HG02798 (cell line): ENCODE measurements around the gene ISLR2.
"Not testable (repeated sequence)": the region's sequence is repeated elsewhere in the genome, so short reads cannot be mapped to it uniquely, and the experiment has no call there.

Experiments used
- ATAC-seq: cut with Tn5 transposase; IDR thresholded peaks from one replicate; pipeline ENCODE4 v1.9.1; 2021; ENCODE audit warnings: mild to moderate bottlenecking; ENCODE audit not compliant: unreplicated experiment, poor library complexity

Gene ISLR2

DNA sequence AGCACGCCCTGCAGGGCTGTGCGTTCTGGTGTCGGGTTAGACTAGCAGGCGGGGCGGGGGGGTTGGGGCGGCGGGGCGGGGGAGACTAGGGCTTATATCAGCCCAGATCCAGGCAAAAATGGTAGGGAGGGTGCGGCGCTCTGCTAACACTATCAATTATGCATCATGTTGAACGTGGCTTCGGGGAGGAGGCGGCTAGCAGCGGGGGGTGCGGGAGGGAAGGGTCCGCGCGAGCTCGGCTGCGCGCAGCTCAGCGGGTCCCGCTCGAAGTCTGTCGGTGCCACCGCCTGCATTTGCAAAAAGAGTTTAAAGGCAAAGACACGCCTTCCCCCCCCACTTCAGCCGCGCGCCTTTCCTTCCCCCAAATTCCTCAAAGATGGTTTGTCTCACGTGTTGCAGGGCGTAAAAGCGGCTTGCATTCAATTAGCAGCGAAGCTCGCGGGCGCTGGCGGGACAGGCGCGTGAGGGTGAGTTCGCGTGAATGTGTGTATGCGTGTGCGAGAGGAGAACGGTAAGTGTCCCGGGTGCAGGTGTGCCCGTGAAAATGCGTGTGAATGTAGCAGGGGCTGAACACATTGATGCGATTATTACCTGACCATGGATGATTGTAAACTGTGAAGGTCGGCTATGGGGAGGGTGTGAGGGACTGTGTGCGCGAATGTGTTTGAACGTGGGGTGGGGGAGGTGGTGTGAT, at the start of gene ISLR2:
Gene ISLR2, plus strand, starts transcription at position 432 of the 694 bp plus-strand sequence. CDS start 2,169 bp downstream, outside the sequence.
- no peak for ATAC-seq

DNA sequence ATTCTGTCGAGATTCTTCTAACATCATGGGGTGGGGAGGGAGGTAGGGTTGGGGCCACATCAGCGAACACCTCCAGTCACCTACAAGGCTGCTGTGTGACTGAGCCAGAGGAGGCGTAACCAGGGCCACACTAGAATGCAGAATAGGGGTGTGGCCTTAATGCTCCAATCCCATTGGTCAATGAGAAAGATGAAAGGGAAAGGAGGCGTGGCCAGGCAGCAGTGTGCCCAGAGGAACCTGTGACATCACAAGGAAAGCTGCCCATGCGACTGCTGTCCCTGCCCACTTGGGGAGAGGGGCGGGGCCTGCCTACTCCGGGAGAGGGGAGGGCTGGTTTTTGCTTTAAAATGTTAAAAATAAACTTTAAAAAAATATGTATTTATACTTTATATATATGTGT, 47.9 kb upstream of the ISLR2 start, which contains the start of gene GOLGA6A:
Gene GOLGA6A, minus strand, starts transcription at position 101 of the 400 bp plus-strand sequence. Its CDS starts 41 bp downstream, at position 60.
- not testable (repeated sequence) for ATAC-seq

DNA sequence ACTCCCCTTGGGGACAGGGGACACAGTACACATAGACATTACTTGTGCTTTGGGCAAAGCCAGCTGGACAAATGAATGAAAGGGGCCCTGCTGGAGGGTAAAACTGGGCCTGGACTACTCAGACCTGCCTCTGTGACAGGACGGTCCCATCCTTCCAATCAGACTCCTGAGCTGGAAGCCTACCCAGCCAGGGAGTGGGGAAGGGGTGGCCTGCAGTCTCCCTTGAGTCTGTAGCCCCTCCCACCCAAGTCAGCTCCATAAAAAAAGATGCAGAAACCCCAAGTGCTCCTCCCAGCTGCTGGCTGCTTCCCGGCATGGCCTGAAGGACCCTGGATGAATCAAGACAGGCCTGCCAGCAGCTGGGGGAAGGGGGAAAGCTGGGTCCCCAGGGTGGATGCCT, 35.8 kb upstream of the ISLR2 start:
- not testable (repeated sequence) for ATAC-seq

DNA sequence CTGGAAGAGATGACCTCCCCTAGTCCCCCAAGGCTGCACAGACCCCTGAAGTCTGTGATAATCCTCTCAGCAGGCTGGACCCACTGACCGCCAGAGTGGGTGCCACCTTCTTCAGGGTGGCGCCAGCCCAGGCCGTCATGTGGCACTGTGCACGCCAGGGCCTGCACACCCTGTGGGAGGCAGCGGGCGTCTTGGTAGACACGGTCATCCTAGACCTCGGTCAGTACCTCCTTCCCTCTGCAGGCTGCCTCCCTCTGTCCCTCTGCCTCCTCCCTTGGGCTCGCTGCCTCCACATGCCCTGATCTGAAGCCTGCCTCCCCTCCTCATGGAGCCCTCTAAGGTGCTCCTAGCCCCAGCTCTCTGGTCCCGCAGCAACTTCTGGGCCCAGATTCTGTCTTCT, 34.8 kb upstream of the ISLR2 start:
- not testable (repeated sequence) for ATAC-seq

GRCh38 chr15:74096753-74097474, 33.5 kb upstream of the ISLR2 start:
- not testable (repeated sequence) for ATAC-seq

DNA sequence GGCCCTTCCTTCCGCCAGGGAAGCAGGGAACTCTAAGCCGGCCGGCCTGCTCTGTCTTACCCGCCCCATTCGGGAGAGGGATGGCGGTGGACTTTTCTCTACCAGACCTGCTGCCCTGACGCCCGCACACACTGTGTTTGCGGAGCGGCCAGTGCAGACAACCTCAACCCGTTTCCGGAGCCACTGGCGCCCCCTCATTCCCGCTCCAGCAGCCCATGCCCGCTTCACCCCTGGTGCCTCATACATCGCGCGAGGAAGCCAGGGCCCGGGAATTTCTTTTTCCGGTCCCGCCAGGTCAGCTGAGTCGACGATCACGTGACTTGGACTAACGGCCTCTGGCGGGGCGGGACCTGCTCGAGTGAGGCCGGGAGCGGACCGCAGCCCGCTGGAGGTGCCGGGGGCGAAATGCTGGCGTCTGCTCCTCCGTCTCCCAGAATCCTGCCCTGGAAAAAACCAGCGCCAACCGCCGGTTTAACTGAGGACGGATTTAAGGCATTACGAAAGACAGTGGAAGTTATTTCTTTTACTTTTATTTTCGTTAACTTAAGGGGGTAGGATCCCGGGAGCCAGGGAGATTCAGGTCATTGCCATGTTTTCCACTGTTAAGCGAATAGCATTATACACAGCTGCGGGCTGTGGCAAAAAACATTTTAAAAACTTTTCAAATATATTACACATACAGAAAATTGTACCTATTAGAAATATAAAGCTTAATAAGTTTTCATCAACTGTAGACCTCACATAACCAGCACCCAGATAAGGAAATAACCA, 30.2 kb upstream of the ISLR2 start:
- ATAC-seq: peak; percentile 78

GRCh38 chr15:74108111-74108510, 22.3 kb upstream of the ISLR2 start:
- ATAC-seq: no peak

GRCh38 chr15:74108611-74109010, 21.8 kb upstream of the ISLR2 start:
- ATAC-seq: not testable (repeated sequence)

- no peak for ATAC-seq
Measured at GRCh38 chr15:74109713-74110112, 20.7 kb upstream of the ISLR2 start.

DNA sequence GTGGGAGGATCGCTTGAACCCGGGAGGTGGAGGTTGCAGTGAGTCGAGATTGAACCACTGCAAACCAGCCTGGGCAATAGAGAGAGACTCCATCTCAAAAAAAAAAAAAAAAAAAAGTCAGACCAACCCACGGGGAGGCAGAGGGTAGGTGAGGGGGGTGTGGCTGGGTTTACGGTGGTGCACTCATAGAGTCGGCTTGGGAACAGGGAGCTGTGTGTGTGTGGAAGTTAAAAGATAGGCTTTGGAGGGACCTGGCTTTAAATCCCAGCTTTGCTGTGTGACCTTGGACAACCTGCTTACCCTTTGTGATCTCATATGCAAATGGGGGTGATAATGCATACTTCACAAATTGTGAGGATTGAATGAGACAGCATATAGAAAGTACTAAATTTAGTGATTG, 10.0 kb upstream of the ISLR2 start:
- no peak for ATAC-seq

DNA sequence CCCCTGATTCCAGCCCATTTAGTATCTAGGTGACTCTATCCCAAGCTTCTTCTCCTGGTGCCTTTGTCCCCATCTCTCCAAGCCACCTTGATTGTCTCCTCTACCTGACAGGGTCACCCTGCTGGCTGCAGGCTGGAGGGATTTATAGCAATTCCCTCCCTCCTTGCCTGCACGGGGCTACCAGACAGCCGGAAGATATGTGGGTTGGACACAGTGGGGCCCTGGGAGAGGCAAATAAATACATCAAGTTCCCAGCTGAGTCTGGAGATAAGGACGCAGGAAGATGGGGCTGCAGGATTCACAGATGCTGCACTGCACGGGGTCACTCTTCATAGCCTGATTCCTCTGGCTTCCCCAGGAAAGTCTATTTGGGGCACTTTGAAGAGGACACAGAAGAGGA, 9.3 kb upstream of the ISLR2 start:
- ATAC-seq: no peak

DNA sequence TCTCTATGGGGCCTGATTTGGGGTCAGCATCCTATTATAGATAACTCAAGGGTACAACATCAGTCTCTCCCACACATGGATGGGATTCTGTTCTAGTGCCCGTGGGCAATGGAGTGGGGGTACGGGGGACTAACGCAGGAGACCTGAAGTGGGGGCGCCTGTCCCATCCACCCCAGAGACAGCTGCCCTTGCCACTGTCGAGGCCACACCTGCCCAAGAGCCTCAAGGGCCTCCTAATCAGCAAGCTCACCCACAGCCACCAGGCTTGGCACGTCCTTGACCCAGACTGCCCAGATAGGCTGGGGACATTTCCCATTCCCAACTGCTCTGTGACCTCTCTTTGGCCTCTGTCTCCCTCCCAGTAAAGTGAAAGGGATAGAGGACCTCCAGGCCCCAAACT, 8.5 kb upstream of the ISLR2 start:
- no peak for ATAC-seq

- no peak for ATAC-seq
Measured at GRCh38 chr15:74122403-74123130, 7.8 kb upstream of the ISLR2 start.

DNA sequence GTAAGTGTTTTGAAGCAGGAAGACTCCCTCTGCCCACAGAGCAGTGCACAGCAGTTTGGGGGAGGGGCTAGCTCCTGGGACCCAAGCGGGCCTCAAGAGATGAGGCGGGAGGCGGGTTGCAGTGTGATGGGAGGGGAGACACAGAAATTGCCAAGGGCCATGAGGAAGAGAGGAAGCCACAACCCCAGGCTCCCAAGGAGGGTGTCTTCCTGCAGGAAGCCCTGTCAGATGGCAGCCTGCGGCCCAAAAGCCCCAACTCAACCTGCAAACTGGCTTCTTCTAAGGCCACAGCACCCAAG, 7.3 kb upstream of the ISLR2 start:
- no peak for ATAC-seq

DNA sequence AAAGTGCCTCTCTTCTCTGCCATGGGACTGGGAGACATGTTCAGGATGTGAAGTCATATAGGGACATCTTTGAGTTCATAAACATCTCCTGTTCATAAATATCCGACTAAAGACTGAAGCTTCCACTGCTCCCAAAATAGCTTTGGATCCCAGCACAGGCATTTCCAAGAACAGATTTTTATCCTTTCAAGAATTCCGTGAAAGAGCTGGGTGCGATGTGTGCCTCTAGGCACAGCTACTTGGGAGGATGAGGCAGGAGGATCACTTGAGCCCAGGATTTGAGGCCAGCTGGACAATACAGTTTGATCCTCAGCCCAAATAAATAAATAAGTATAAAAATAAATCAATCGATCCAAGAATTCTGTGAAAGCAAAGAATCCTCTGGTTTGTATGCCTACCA, 6.7 kb upstream of the ISLR2 start:
- no peak for ATAC-seq

DNA sequence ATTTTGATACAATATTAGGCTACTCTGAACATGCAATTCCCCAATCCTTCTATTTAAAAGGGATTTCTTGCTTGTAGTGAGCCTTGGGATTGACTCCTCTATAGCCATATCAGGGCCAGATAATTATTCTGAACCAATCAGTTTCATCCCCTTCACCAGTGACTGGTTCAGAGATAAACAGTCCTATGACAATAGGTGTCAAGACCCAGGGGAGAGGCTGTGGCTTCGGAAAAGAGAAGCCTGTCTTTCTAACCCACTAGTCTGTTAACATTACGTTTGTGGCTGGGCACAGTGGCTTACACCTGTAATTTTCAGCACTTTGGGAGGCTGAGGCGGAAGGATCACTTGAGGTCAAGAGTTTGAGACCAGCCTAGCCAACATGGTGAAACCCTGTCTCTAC, 6.2 kb upstream of the ISLR2 start:
- ATAC-seq: no peak

DNA sequence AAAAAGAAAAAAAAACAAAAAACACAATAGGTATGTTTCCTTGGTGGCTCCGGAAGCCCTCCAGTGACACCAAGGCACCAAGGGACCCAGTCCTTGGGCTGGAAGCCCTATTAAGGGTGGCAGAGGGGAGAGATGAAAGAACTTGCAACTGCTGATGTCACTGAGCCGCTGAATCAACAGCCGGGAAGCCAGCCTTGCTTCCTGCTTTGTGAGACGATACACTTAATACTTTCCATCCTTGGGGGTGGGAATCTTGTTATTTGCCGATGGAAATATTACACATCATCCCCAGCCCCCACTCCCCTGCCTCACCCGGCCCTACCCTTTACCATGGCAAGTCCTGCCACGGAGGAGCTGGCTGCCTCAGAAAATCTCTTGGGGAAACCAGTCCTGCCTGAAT, 5.6 kb upstream of the ISLR2 start:
- ATAC-seq: no peak

- peak; percentile 68 for ATAC-seq
Measured at GRCh38 chr15:74127255-74127953, 3.0 kb upstream of the ISLR2 start.

DNA sequence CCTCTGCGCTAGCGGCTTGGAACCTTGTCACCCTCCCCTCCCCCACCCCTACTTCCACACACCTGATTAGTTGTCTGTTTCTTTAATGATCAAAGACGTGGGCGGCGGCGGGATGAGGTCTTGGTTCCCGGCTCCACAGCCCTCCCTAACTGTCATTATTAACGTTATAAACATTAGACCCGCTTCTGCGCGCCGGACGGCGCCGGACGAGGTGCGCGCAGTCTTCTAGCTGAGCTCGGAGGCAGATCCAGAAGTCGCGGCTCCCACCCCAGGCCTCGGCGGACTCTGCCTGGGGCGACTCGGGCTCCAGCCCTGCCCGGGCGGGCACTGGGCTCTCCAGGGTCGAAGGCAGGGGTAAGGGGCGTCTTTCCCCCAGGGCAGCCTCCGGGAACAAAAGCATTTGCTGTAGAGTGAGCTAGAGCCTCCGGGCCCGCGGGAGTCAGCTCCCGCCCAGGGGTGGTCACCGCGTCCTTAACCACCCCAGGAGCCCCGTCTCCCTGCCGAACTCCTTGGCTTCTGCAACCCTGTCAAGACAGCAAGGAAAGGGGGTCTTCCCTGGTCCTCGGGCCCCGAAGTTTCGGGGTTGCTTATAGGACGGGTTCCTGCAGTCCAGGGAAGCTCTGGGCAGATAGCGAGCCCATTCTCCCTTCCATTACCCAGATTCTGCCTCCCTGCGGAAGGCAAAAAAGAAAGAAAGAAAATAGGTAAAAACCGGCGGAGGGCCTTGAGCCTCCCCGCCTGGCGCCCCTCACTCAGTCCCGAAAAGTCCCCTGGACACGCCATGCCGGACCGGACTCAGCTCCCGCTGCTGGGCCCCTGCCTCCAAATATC, 2.2 kb upstream of the ISLR2 start:
- ATAC-seq: no peak
